Caco-2 (cell line): Measurements from ENCODE around the gene ITPKC. TPM values are rescaled to one million over a fixed set of nuclear protein-coding genes. Genes with fewer than 3 reads are reported as not detected.

Experiments used
- BruUV-seq: library from RNA; stranded (reverse); fragments of 400-500 nt; replicated peaks from 2 replicates; lab custom pipeline; 2021; lab: Mats Ljungman, UMichigan
- CTCF ChIA-PET: fragments of 300-600 bp; sonication (Branson Sonifier 250); formaldehyde crosslinking; loops from one replicate; lab custom pipeline; 2022; ENCODE audit warnings: antibody characterized with exemption; lab: Charles Lee
- POLR2A ChIA-PET: fragments of 300-600 bp; sonication (Branson Sonifier 250); formaldehyde crosslinking; loops from one replicate; lab custom pipeline; 2022; ENCODE audit warnings: antibody characterized with exemption; lab: Charles Lee
- DNase-seq, 2 experiments: peaks; one replicate each; pipeline versions ENCODE4 v3.0.0 to v3.0.0-alpha.2; 2020 to 2022
- H3K27me3 ChIP-seq: replicated peaks from 2 replicates; pipeline ENCODE4 v1.6.0; 2011; ENCODE audit warnings: low read length; ENCODE audit not compliant: control insufficient read depth, insufficient read depth
- H3K36me3 ChIP-seq: 2 replicates; pipeline ENCODE4 v1.5.1; 2011; ENCODE audit warnings: low read length; ENCODE audit not compliant: control insufficient read depth, insufficient read depth
- H3K4me1 ChIP-seq: fragments of 250-450 bp; sonication (Bioruptor Pico); 2 replicates; pipeline ENCODE4 v1.5.1; 2020; ENCODE audit warnings: mild to moderate bottlenecking
- H3K4me3 ChIP-seq: 2 replicates; pipeline ENCODE4 v1.5.1; 2011; ENCODE audit warnings: low read depth, mild to moderate bottlenecking, control low read depth, low read length
- H3K9me3 ChIP-seq: fragments of 250-450 bp; sonication (Bioruptor Pico); 2 replicates; pipeline ENCODE4 v1.5.1; 2020; ENCODE audit warnings: mild to moderate bottlenecking, moderate library complexity
- H3K27ac Mint-ChIP-seq: one replicate; pipeline ENCODE4 v1.8.0; 2022; ENCODE audit warnings: mixed read lengths; ENCODE audit not compliant: unreplicated experiment
- H3K27me3 Mint-ChIP-seq: one replicate; pipeline ENCODE4 v1.8.0; 2022; ENCODE audit warnings: mixed read lengths; ENCODE audit not compliant: insufficient read depth, unreplicated experiment
- H3K36me3 Mint-ChIP-seq: one replicate; pipeline ENCODE4 v1.8.0; 2022; ENCODE audit warnings: mild to moderate bottlenecking, mixed read lengths; ENCODE audit not compliant: insufficient read depth, unreplicated experiment
- H3K4me1 Mint-ChIP-seq: one replicate; pipeline ENCODE4 v1.8.0; 2022; ENCODE audit warnings: low read depth, mixed read lengths; ENCODE audit not compliant: unreplicated experiment
- H3K4me3 Mint-ChIP-seq: one replicate; pipeline ENCODE4 v1.8.0; 2022; ENCODE audit warnings: mild to moderate bottlenecking, moderate library complexity, mixed read lengths; ENCODE audit not compliant: unreplicated experiment
- H3K9me3 Mint-ChIP-seq: one replicate; pipeline ENCODE4 v1.8.0; 2022; ENCODE audit warnings: mixed read lengths; ENCODE audit not compliant: unreplicated experiment
- CTCF ChIP-seq, 2 experiments: fragments of 200-600 bp in 1 of 2; IDR thresholded peaks; 1 replicate in 1 of 2; 2 replicates in 1 of 2; pipeline versions ENCODE4 v1.5.1 to v1.8.0; 2011 to 2022; ENCODE audit warnings: antibody characterized with exemption in 1 of 2, control low read depth in 1 of 2, inconsistent platforms in 1 of 2, low read depth in 1 of 2, low read length in 1 of 2, mild to moderate bottlenecking in 1 of 2, moderate library complexity in 1 of 2; ENCODE audit not compliant: insufficient read depth in 1 of 2, severe bottlenecking in 1 of 2, unreplicated experiment in 1 of 2
- intact Hi-C: fragments of 100-400 bp; cut with micrococcal nuclease; formaldehyde crosslinking; loops from one replicate; pipeline ENCODE4 v1.10.0; 2022; ENCODE audit not compliant: unreplicated experiment
- total RNA-seq: library from RNA; stranded (reverse); gene quantifications from 2 replicates; pipeline ENCODE4 v1.2.3, GENCODE V29; 2022

ITPKC gene
- total RNA-seq, 1 experiment from 2014 or later, result 31.2 TPM

DNA sequence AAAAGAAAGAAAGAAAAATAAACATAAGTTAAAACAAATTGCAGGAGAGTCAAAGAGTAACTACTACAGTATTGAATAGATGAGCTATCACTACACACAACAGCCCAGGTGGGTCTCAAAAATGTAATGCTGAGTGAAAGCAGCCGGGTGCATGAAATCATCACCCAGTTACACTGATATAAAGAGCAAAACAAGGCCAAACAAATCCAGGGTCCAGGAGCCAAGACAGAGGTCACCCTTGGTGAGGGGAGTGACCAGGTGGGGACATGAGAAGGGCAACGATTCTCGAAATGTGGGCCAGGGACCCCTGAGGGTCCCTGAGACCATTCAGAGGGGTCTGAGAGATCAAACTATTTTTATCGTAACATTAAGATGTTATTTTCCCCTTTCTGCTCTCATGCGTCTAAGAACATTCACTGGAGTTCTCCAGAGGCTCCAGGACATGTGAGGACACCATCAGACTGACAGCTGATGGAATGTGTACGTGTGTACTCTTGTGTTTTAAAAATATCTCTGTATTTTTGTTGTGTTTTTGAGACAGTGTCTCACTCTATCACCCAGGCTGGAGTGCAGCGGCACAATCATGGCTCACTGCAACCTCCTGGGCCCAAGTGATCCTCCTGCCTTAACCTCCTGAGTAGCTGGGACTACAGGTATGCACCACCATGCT is 10.8 kb upstream of the ITPKC start:
- Mint-ChIP-seq H3K4me1 (no peaks in the 10 kb centered on the region), H3K27me3 (no peaks in the 10 kb centered on the region), H3K36me3 (peaks cover 58% of the 10 kb centered on the region), H3K27ac (no peak overlapping the region), H3K9me3 (no peaks in the 10 kb centered on the region), H3K4me3 (no peak overlapping the region)
- H3K4me1 ChIP-seq, result no peaks in the 10 kb centered on the region
- H3K36me3 ChIP-seq, result peaks cover 9% of the 10 kb centered on the region
- H3K4me3 ChIP-seq, result no peak overlapping the region
- BruUV-seq, result no TSS peak
- intact Hi-C loops, result no loop called here
- no peak for DNase-seq
- no peaks in the 10 kb centered on the region for H3K9me3 ChIP-seq
- H3K27me3 ChIP-seq, result no peaks in the 10 kb centered on the region
- ChIA-PET POLR2A (no interaction called here), CTCF (no interaction called here)
- TF ChIP-seq CTCF (IDR thresholded peaks at IDR 0.05; ENCODE audit: insufficient read depth in 1 of 2, low read depth in 1 of 2, low read length in 1 of 2, severe bottlenecking in 1 of 2, unreplicated experiment in 1 of 2), result no peak

DNA sequence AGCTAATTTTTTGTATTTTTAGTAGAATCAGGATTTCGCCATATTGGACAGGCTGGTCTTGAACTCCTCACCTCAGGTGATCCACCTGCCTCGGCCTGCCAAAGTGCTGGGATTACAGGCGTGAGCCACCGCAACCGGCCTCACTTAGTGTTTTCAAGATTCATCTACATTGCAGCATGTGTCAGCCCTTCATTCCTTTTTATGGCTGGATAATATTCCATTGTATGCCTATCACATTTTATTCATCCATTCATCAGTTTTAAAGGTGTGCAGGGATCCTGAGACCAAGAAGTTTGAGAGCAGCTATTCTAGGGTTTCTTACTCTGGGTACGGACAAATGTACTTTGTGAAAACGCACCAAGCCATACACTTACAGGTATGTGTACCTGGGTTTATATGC is 9.3 kb upstream of the ITPKC start:
- no peak overlapping the region for H3K4me3 Mint-ChIP-seq
- POLR2A ChIA-PET, result no interaction called here
- H3K4me1 Mint-ChIP-seq, result no peaks in the 10 kb centered on the region

DNA sequence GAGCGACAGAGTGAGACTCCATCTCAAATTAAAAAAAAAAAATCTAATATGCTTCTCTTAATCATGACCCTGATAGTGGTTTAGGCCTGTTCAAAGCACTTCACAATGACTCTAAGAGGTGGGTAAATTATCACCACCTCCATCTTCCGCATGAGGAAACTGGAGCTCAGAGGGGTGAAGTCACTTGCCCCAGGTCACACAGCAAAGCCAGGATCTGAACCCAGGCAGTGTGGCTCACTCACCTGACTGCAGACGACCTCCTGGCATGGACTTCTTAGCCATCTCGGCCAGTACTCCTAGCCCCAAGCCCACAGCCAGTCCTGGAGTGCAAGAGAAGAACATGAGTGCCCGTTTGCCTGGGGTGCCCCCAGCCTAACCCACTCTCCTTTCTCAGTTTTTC is 7.1 kb upstream of the ITPKC start:
- intact Hi-C loops, result no loop called here
- DNase-seq, result no peak
- no peaks in the 10 kb centered on the region for H3K4me1 Mint-ChIP-seq
- H3K36me3 Mint-ChIP-seq, result peaks cover 62% of the 10 kb centered on the region
- ChIA-PET POLR2A (no interaction called here), CTCF (no interaction called here)
- no peak for TF ChIP-seq CTCF (IDR thresholded peaks at IDR 0.05; ENCODE audit: insufficient read depth in 1 of 2, low read depth in 1 of 2, low read length in 1 of 2, severe bottlenecking in 1 of 2, unreplicated experiment in 1 of 2)
- H3K4me1 ChIP-seq, result no peaks in the 10 kb centered on the region
- H3K27me3 Mint-ChIP-seq, result no peaks in the 10 kb centered on the region
- no TSS peak for BruUV-seq
- H3K9me3 ChIP-seq, result no peaks in the 10 kb centered on the region
- H3K4me3 Mint-ChIP-seq, result no peak overlapping the region
- H3K36me3 ChIP-seq, result peaks cover 6% of the 10 kb centered on the region
- H3K27me3 ChIP-seq, result no peaks in the 10 kb centered on the region
- H3K9me3 Mint-ChIP-seq, result no peaks in the 10 kb centered on the region
- no peak overlapping the region for H3K27ac Mint-ChIP-seq
- no peak overlapping the region for H3K4me3 ChIP-seq

More for the DNA sequence above, 9.3 kb upstream of the ITPKC start:
- H3K9me3 ChIP-seq, result no peaks in the 10 kb centered on the region
- no peak for DNase-seq
- H3K36me3 ChIP-seq, result peaks cover 10% of the 10 kb centered on the region
- Mint-ChIP-seq H3K36me3 (peaks cover 52% of the 10 kb centered on the region), H3K9me3 (no peaks in the 10 kb centered on the region), H3K27me3 (no peaks in the 10 kb centered on the region), H3K27ac (no peak overlapping the region)
- no TSS peak for BruUV-seq
- no peaks in the 10 kb centered on the region for H3K27me3 ChIP-seq
- CTCF ChIA-PET, result no interaction called here
- TF ChIP-seq CTCF (IDR thresholded peaks at IDR 0.05; ENCODE audit: insufficient read depth in 1 of 2, low read depth in 1 of 2, low read length in 1 of 2, severe bottlenecking in 1 of 2, unreplicated experiment in 1 of 2), result no peak
- no peaks in the 10 kb centered on the region for H3K4me1 ChIP-seq
- intact Hi-C loops, result no loop called here
- no peak overlapping the region for H3K4me3 ChIP-seq
